GM06990 (cell line): ENCODE data around the gene LRBA.

Experiments used
- DNase-seq: peaks from one replicate; pipeline ENCODE4 v3.0.0-alpha.2; 2011; ENCODE audit not compliant: insufficient read length; ENCODE audit errors: extremely low read depth
- H3K27me3 ChIP-seq: replicated peaks from 2 replicates; pipeline ENCODE4 v1.6.0; 2011; ENCODE audit warnings: low read length; ENCODE audit not compliant: control insufficient read depth, insufficient read depth
- H3K36me3 ChIP-seq: 2 replicates; pipeline ENCODE4 v1.5.1; 2011; ENCODE audit warnings: low read length; ENCODE audit not compliant: control insufficient read depth, insufficient read depth
- H3K4me3 ChIP-seq: replicated peaks from 2 replicates; pipeline ENCODE4 v1.5.1; 2011; ENCODE audit warnings: low read depth, mild to moderate bottlenecking, control low read depth, low read length
- TF ChIP-seq, protein P1 (sequence below): IDR thresholded peaks from 2 replicates; pipeline ENCODE4 v1.5.1; 2011; ENCODE audit warnings: low read length, control low read depth, mild to moderate bottlenecking, inconsistent platforms; ENCODE audit not compliant: insufficient read depth, poor library complexity, severe bottlenecking

Gene LRBA

DNA sequence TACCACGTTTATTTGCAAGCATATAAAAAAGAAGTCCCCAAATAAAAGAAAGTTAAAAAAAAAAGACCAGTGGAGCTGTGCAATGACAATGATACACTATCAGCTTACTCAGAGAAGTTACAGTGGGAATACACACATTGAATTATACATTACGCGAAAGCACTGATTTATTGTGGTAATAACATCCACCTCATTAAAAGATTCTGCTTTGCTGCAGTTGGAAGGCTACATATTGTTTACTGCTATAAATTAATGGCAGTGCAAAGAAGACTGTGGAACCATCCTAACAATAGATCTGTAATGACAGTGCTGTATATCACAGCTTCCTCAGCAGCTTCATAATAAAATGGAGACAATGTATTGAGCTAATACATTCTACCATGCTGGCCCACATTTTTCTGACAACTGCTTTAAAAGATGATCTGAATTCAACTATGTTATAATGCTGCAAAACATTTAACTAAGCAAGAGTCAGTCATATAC, 575.6 kb downstream of the LRBA start:
- Histone ChIP-seq H3K4me3 (no peak overlapping the region), H3K27me3 (no peaks in the 10 kb centered on the region), H3K36me3 (no peaks in the 10 kb centered on the region)
- TF ChIP-seq, protein P1, sequence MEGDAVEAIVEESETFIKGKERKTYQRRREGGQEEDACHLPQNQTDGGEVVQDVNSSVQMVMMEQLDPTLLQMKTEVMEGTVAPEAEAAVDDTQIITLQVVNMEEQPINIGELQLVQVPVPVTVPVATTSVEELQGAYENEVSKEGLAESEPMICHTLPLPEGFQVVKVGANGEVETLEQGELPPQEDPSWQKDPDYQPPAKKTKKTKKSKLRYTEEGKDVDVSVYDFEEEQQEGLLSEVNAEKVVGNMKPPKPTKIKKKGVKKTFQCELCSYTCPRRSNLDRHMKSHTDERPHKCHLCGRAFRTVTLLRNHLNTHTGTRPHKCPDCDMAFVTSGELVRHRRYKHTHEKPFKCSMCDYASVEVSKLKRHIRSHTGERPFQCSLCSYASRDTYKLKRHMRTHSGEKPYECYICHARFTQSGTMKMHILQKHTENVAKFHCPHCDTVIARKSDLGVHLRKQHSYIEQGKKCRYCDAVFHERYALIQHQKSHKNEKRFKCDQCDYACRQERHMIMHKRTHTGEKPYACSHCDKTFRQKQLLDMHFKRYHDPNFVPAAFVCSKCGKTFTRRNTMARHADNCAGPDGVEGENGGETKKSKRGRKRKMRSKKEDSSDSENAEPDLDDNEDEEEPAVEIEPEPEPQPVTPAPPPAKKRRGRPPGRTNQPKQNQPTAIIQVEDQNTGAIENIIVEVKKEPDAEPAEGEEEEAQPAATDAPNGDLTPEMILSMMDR: no peak
- no peak for DNase-seq

DNA sequence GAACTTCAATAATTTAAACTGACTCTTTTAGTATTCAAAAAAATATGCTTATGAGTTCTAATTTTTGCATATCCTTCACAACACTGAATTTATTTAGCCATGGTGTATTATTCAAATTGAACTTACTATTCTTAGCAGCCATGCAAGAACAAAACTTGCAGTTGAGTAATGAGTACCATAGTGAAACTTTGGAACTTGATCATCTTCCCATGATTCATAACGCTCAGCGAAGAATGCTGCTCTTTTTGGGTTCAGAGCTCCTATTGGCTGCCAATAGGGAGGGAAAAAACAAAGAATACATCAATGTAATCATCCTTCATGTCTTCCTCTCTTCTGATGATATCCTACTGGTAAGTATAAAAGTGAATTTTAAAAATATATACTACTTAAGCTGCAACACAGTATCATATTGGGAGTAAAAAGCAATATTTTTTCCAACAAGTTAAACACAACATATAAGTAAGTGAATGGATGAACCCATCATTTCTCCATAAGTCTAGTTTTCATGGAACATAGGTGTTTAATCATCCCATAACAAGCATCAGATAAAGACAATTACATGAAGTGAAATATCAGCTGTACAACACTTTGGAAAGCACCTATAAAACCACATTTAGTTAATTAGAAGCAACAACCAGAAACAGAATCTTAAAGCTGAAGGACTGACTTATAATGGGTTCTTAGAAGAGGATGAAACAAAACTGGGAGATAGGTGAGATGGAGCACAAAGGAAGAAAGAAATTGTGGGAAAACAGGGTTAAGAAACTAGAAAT, 578.3 kb downstream of the LRBA start:
- TF ChIP-seq, protein P1: no peak
- no peaks in the 10 kb centered on the region for H3K27me3 ChIP-seq
- no peak for DNase-seq
- no peaks in the 10 kb centered on the region for H3K36me3 ChIP-seq
- H3K4me3 ChIP-seq: no peak overlapping the region

DNA sequence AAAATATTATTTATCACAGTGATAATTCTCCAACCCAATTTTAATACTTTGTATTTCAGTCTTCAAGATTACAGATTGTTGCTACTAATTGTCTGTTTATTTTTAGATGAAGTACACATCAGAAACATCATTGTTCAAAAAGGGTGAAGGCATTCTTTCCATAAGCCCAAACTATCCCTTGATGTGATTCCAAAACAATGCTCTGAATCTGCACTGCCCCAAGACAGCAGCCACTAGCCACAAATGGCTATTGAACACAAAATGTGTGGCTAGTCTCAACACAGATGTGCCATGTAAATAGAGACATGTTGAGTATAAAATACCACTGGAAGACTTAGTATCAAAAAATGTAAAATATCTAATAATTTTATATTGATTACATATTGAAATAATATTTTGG, 583.9 kb downstream of the LRBA start:
- no peaks in the 10 kb centered on the region for H3K27me3 ChIP-seq
- TF ChIP-seq, protein P1: no peak
- H3K36me3 ChIP-seq: no peaks in the 10 kb centered on the region
- DNase-seq: no peak
- no peak overlapping the region for H3K4me3 ChIP-seq

DNA sequence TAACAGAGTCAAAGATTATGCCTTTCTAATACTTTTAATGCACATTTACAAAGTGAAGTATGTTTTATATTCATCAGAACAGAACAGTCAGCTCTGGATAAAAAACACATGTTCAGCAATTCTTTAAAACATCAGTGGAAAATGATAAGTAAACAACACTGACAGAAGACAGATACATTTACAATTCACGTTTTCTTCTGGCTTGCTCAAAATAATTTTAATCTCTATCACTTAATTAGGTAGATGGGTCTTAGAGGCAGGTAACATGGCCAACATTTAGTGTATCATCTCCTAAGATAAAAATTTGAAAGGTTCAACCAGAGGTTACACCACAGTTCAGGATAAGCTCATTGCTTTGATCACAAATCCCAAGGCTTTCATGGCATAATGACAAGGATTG, 589.9 kb downstream of the LRBA start:
- Histone ChIP-seq H3K4me3 (no peak overlapping the region), H3K36me3 (no peaks in the 10 kb centered on the region; the same call in none of the 2 replicates), H3K27me3 (no peaks in the 10 kb centered on the region)
- TF ChIP-seq, protein P1: no peak
- no peak for DNase-seq

DNA sequence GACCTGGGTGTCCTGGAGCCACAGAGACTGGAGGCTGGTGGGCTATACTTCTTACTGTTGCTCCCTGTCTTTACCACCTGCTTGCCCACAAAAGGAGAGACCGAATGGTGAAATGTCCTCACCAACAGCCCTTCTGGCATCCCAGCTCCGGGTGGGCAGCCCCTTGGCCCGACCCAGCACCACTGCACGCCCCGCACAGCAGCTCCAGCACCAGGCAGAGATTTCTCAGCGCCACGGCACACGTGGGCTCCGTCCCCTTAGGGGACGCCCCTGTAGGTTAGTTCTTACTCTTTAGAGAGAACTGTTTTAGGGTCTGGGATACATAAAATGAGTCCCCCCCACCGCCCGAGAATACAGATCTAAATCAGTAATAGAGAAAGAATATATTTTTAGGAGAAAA, 591.6 kb downstream of the LRBA start:
- H3K4me3 ChIP-seq: no peak overlapping the region
- H3K27me3 ChIP-seq: no peaks in the 10 kb centered on the region
- TF ChIP-seq, protein P1: no peak
- H3K36me3 ChIP-seq: no peaks in the 10 kb centered on the region; the same call in none of the 2 replicates
- no peak for DNase-seq

DNA sequence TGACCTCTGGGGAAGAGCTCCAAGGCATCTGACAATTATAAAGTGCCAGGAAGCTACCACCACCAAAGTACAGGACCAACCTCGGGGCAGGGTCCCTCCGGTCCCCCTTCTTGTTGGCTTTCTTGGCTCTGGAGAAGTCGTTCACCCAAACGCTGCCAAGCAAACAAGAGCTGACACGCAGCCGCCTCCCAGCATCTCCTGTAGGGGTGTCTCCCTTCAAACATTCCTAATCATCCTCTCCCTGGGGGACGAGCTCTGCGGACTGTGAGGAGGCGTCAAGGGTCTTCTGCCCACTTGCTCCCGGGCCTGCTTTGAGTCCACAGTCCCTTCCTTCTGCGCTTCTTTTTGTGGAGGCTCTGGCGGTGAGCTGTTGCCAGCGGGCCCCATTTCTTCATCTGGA, 592.0 kb downstream of the LRBA start:
- no peaks in the 10 kb centered on the region for H3K27me3 ChIP-seq
- no peak for DNase-seq
- no peak overlapping the region for H3K4me3 ChIP-seq
- no peaks in the 10 kb centered on the region; the same call in none of the 2 replicates for H3K36me3 ChIP-seq
- TF ChIP-seq, protein P1: no peak
